ENCODE data around the gene SLC38A6.

The SLC38A6 gene

DNA sequence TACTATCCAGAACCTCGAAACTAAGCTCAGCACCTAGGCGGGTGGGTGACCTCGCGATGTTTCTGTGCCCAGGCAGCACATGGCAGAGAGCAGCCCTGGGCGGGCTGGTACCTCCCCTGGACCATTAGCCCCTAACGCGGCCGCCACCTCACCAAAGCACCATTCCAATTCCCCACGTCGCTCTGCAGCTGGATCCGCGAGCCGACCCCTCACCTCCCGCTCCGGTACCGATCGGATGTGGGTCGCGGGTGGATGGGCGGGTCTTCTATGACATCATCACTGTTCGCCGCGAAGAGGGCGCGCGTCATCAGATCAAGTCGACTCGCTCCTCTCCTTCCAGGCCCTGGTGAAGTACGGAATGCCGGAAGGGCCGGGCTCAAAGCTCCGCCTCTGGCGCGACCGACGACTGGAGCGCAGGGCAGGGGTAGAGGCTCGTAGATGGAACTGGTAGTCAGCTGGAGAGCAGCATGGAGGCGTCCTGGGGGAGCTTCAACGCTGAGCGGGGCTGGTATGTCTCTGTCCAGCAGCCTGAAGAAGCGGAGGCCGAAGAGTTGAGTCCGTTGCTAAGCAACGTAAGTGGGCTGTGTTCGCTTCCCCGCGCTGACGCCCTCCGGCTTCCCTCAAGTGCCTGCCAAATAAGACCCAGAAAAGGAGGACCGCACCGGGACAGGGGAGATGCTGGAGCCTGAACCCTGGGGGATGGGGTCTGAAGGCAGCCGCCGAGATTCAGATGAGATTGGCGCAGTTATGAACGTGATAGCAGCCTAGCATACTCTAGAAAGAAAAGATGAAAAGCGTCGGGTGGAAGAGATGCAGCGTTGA lies at the start of gene SLC38A6, which contains the start of gene TRMT5:
Gene SLC38A6 (plus strand): TSS at position 435 of the 822 bp plus-strand sequence. CDS start 33 bp downstream, at position 468.
Gene TRMT5 (minus strand): TSS at position 269 of the 822 bp plus-strand sequence. CDS start 106 bp downstream, at position 163.
- DNase-seq, result peak; percentile 88

DNA sequence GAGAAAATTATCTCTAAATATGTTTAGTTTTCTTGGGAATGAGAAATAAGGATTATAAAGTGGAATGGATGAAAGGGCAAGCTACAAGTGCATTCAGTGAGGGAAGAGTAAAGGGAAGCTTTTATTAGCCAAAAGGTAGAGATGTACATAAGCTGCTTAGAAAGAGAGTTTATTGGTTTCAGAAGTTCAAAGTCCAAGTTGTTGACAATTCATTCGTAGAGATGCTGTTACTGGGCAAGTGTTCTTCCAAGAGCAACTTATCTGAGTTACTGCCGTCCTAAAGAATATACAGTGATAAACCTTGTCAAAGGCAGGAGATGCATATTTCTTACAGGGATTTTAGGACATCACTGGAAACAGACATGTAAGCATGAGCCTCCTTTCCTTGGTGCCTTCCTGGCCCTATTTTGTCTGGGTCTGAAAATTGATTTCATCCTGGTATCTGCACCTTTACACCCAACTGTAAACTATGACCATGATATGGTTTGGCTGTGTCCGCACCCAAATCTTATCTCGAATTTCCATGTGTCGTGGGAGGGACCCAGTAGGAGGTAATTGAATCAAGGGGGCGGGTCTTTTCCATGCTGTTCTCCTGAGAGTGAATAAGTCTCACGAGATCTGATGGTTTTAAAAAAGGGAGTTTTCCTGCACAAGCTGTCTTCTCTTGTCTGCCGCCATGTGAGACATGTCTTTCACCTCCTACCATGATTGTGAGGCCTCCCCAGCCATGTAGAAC lies 47.0 kb upstream of the SLC38A6 start:
- DNase-seq, result no peak

DNA sequence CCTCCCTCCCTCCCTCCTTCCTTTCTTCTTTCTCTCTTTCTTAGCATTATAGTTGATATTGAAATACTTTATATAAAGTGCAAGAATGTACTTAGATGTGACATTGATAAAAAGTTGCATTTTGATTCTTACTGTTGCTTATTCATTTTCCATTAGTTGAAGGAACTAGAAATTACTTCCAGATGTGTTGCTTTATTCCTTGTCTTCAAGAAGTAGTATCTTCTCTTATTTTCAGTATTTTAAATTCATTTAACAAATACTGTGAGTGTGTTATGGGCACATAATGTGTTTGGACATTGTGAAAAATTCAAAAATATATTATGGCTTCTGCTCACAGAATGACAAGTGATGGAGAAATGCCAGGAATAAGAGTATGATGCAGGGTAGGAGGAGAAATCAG lies 45.7 kb upstream of the SLC38A6 start:
- DNase-seq, result no peak

DNA sequence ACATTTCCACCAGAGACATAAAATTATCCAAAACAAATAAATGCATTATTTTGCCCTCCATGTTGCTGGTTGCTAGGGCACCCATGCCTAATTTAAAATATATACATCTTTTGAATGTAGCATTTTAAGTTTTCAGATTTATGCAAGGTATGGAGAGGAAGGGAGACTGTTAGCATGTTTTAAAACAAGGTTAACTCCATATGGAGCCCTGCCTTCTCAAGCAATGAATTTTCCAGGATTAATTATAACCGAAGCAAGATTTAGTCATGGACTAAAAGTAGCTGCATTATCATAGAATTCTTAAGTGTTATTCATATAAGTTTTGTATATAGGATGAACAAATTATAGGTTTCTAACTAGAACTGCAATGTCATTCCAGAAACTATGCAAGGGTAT lies 37.4 kb upstream of the SLC38A6 start:
- no peak for DNase-seq

DNA sequence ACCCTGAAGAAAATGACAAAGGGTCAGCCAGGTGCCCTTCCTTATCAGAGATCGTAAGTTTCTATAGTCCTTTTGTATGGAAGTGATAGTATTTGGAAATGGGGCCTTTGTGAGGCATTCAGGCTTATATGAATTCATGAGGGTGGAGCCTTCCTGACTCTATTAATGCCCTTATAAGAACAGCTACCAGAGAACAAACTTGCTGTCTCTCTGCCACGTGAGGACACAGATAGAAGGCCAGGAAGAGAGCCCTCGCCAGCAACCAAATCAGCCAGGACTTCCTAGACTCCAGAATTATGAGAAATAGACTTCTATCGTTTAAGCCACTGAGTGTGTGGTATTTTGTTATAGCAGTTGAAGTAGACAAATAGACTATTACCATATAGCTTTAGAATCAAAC lies 36.8 kb upstream of the SLC38A6 start:
- no peak for DNase-seq

DNA sequence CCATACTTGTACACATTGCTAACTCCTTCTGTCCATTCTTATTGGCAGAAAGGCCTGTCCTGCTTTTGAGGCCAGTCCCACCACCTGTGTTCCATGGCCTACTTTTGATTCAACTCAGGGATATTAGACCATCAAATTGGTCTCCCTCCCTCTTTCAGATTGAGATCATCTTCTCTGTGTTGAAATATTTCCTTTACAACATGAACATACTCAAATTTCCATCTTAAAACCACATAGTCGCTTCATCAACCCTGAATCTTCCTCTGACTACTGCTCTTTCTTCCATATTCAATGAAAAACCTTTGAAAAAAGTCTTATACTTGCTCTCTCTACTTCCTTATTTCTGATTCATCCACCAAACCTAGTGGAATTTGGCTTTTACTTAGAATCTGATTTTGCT lies 35.1 kb upstream of the SLC38A6 start:
- DNase-seq, result no peak

- DNase-seq, result no peak
Observed at GRCh38 chr14:60946773-60947172, 34.3 kb upstream of the SLC38A6 start.

DNA sequence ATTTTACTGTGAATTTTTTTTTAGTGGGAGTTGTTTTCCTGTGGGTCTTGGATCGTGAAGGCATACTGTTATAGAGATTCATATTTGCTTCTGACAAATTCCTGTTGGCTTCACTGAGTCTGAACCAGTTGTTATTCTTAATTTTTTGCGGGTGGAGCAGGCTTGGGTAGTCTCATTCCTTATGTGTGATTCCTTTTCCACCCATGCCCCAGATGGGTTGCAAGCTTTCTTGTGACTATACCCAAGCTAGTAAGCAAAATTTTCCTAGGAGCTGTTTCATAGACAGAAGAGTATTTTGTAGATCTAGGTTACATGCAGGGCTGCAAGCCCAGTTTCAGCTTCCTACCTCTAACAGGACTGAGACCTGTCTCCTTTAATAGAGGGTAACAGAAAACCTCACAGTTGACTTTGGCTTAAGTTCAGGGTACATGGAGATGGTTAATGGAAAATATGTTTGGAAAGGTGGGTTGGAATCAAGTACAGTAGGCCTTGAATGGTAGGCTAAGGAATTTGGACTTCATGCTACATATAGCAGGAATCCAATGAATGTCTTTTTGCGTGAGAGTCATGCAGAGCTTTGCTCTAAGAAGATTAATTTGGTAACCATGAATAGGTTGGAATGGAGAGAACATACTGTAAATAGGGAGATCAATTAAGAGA lies 29.1 kb upstream of the SLC38A6 start:
- DNase-seq, result no peak

DNA sequence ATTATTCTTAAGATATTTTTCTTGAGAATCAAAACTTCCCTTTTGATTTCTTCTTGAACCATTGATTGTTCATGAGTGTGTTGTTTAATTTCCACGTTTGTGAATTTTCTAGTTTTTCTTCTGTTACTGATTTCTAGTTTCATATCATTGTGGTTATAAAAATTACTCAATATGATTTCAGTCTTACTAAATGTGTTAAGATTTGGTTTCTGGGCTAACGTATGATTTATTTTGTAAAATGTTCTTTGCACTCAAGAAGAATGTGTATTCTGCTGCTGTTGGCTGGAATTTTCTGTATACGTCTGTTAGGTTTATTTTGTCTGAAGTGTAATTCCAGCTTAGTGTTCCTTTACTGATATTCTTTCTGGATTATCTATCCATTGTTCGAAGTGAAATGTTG lies 24.8 kb upstream of the SLC38A6 start:
- no peak for DNase-seq

DNA sequence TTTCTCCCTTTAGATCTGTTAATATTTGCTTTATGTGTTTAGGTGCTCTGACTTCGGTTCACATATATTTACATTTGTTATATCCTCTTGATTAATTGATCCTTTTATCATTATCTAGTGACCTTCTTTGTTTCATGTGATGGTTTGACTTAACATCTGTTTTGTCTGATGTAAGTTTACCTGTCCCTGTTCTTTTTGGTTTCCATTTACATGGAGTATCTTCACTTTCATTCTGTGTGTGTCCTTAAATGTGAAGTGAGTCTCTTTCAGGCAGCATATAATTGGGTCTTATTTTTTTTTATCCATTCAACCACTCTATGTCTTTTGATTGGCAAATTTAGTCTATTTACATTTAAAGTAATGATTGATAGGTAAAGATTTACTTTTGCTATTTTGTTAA lies 24.4 kb upstream of the SLC38A6 start:
- no peak for DNase-seq

DNA sequence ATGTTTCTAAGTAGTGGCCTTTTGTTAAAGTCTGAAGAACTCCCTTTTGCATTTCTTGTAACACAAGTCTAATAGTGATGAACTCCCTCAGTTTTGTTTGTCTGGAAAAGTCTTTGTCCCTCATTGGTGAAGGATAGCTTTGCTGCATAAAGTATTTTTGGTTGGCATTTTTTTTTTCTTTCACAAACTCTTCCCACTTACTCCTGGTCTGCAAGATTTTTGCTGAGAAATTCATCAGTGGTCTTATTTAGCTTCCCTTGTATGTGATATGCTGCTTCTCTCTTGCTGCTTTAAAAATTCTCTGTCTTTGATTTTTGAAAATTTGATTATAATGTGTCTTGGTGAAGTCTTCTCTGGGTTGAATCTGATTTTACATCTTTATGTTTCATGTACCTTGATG lies 22.9 kb upstream of the SLC38A6 start:
- DNase-seq, result no peak

DNA sequence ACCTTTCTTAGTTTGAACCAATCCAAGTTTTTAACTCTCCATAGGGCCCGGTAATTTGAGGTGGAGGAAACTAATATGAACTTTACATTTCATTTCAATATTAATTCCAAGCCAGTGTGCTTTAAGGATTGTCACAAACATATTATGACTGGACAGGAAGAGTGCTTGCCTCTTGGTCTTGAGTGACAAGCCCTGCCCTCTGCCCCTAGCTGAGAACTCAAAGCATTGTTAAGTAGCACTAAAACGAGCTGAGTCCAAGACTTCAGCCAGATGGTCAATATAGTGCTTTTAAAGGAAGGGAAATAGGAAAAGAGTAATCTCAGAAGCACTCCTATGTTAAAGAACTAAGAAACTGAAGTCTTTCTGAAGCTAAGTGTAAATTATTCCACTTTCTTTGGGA lies 17.3 kb upstream of the SLC38A6 start:
- DNase-seq, result no peak

DNA sequence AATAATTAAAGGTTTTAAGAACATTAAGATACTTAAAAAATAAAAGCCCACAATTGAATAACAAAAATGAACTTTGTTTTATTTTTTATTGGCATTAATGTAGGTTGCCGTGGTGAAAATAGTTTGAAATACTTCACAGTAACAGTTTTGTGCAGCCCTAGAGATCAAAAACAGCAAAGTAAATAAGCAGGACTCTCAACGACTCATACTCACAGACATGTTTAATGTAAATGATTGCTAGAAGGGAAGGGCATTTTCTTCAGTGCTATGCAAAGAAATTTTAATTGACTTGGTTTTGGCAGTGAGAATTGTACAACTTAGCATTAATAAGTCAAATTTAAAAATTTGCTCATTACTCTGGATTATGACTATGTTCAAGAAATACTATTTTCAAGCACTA lies 16.1 kb upstream of the SLC38A6 start:
- DNase-seq, result no peak

- no peak for DNase-seq
Observed at GRCh38 chr14:60965402-60965801, 15.6 kb upstream of the SLC38A6 start.

GRCh38 chr14:60968099-60968498 lies 12.9 kb upstream of the SLC38A6 start:
- no peak for DNase-seq

DNA sequence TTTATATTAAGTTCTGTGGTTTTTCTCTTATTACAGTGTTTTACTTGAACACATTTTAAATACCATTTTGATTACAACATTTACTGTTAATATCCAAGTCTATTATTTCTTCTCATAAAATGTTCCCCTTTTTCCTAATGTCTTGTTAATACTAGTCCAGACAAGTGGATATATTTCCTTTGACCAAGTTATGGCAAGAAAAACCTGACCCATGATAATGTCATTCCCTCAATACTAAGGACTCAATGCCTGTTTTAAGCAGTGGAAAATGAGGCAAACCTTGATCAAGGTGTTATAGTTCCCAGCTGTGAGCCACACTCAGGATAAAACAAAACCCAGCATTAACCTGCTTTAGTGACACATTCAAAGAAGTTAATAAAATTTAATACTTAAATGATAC lies 12.4 kb upstream of the SLC38A6 start:
- no peak for DNase-seq

DNA sequence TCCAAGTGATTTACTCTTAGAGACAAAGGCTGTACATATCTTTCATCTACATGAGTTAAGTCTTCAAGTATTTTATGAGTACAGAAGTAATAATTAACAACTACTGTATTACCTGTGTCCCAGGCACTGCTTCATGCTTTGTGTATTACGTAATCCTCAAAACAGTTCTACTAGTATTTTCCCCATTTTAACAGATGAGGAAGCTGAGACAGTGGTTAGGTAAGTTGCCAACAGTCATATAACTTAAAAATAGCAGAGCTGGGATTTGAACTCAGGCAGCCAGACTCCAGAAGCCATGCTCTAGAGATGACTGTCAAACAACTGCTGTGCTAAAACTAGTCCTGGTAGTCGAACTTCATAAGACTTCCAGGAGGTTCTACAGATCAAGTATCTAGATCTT lies 10.9 kb upstream of the SLC38A6 start:
- DNase-seq, result no peak

DNA sequence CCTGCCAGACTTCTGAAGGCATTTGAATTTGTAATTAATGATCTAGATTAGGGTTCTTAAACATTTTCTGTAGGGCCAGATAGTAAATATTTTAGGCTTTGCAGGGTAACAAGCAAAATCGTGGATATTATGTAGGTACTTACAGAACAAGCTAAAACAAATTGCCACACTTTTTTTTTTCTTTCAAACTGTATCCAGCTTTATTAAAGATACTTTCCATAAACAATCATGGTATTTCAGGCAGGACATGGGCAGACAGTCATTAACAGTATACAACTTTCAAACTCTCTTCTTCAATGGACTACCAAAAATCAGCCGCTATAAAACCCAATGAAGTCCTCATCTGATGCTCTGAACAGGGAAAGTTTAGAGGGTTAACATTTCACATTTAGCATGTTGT lies 9.8 kb upstream of the SLC38A6 start:
- no peak for DNase-seq

DNA sequence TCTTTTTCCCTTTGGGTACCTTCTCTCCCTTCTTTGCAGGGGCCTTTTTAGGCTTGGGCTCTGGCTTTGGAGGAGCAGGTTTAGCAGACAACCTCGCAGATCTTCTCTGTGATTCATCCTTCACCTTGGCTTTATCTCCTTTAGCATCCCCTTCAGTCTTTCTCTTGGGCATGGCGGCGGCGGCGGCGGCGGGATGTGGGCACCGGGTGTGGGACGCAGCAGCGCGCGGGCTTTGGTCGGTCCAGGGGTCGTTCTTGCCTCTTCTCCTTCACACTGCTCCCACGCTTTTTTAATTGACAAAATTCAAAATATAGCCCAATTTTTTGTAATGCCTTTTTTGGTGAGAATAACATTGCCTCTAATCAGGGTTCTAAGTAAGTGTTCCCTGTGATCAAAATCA lies 8.8 kb upstream of the SLC38A6 start:
- DNase-seq, result no peak

DNA sequence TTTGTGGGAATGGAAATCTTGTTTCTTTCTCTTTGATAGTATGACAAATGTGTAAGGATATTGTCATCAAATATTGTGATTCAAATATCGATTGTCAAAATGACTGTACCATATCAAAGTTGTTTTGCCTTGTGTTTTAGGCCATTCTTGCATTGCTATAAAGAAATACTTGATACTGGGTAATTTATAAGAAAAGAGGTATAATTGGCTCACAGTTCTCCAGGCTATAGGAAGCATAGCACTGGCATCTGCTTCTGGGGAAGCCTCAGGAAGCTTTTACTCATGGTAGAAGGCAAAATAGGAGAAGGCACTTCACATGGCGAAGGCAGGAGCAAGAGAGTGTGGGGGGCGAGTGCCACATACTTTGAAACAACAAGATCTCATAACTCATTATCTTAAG lies 8.0 kb upstream of the SLC38A6 start:
- no peak for DNase-seq

GRCh38 chr14:60974090-60974651 lies 6.9 kb upstream of the SLC38A6 start:
- no peak for DNase-seq

DNA sequence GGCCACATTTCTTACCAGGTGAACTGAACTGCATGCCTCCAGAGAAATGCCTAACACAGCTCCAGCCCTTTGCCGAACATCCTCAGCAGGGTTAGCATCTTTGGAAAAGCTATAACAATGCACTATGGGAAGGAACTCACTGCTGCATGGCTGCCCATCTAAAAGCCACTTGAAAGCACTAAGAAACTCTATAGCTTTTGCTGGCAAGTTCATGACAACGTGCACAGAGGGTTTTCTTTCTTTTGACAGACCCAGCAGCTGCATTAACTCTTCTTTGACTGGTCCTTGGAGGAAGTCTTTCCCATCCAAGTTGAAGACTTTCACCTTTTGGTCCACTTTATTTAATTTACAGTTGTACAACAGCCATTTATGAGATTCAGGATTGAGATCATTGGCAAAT lies 5.5 kb upstream of the SLC38A6 start:
- no peak for DNase-seq

DNA sequence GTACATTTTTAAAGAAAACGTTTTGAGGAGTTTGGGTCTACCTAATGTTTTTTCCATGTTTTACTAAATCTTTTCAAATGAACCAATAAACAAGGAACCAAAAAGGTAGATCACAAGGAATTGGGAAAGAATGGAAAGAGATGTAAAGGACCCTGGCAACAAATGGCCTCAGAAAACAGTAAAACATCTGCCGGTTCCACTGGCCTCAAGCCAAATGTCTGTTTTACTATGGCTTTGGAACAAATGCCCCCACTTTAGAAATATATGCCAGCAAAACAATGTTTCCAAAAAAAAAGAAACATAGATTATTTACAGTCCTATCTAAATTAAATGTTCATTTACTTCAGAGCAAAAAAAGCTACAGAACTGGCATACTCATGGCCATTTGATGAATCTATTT lies 3.2 kb upstream of the SLC38A6 start:
- DNase-seq, result no peak

Measured in CD4-positive, alpha-beta T cell treated with Interleukin-6 for 4 hours (primary cell).